ENCODE measurements around the gene INPP1.

The INPP1 gene

DNA sequence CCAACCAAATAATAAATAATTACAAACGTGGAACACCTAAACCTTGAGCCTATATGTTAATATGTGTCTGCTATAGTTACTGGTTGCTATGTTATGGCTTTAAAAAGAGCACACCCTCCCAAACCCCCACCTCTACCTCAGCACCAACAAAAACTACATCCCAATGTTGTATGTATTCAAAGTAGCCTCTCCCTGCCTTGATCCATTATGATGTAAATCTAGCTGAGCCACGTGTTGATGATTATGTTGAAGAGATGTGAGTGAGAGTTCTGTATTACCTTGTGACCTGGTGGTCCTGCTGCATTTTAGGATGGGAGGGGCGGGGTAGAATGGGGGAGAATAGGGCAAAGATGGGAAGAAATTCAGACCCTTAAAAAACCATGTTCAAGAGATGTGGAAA is 69.6 kb downstream of the INPP1 start:
- no peak for DNase-seq

DNA sequence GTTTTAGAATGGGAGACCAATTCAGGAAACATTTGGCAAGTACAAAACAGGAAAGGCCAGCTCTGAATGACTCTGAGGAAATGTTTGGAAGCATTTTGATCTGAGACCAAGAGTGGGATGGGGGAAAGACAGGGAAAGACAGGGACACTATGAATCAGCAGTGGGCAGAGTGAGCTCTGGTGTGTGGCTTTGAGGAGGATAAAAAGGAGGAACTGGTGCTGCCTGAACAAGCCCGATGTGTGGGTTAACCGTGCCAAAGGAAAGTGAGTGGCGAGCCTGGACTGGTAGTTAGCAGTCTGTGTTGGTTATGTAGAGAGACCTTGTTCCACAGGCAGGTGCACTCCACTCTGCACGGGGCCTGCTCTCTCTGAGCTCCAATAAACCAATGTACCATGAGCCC is 70.0 kb downstream of the INPP1 start:
- DNase-seq = no peak

GRCh38 chr2:190415251-190415650 is 71.9 kb downstream of the INPP1 start:
- no peak for DNase-seq

GRCh38 chr2:190415794-190416775 is 72.7 kb downstream of the INPP1 start:
- DNase-seq = no peak

GRCh38 chr2:190417045-190417842 is 73.9 kb downstream of the INPP1 start:
- no peak for DNase-seq

DNA sequence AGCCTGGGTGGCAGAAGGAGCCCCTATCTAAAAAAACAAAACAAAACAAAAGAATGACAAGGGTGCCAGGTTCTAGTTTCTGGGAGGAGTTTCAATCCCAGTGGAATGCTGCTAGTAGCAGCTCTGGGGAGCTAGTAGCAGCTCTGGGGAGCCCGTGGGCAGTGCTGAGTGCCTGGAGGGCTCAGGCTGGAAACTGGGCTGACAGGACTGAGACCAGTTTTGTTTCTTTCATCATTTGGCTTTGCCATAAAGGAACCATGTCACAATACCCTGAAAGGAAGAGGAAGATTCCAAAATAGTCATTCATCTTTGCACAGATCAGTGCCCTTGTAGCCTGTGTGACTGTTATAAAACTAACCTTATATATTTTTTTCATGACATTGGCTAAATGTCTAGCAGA is 75.3 kb downstream of the INPP1 start:
- DNase-seq = no peak

DNA sequence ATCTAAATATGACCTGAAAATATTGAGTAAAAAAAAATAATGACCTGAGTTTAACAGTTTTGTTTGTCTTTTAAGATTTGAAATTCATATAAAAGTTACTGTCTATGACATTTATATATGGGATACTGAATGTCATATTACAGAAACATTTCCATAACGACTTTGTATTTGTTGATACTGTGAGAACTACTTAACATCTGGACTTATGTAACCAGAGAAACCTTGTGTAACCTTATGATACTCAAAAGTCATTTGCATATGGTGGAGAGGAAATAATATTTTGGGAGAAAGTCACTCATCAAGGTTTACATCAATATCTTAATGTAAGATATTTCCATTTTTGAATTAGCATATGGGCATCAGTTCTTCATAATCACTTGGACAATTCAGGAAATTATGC is 77.4 kb downstream of the INPP1 start:
- DNase-seq = no peak
